HepG2 (cell line): Measurements from ENCODE around the gene PNKP. TPM values are rescaled to one million over a fixed set of nuclear protein-coding genes. Genes with fewer than 3 reads are reported as not detected.

ENCODE experiments used
- EHMT2 ChIP-seq: fragments of 200-600 bp; sonication (generic); IDR thresholded peaks from 2 replicates; pipeline ENCODE4 v1.7.0; 2017; ENCODE audit warnings: antibody characterized with exemption, low read depth, low read length, borderline replicate concordance
- KDM5A ChIP-seq: fragments of 200-600 bp; sonication (generic); IDR thresholded peaks from 2 replicates; pipeline ENCODE4 v1.7.0; 2018; ENCODE audit warnings: antibody characterized with exemption, mild to moderate bottlenecking, low read length, borderline replicate concordance
- LCORL ChIP-seq, 2 experiments: fragments of 450-650 bp in 1 of 2; sonication (generic) in 1 of 2; formaldehyde crosslinking in 1 of 2; IDR thresholded peaks; 2 replicates each; pipeline versions ENCODE4 v1.5.0 to v1.6.1; 2017 to 2020; ENCODE audit warnings: antibody characterized with exemption in 1 of 2, missing genetic modification reagents in 1 of 2
- RERE ChIP-seq: IDR thresholded peaks from 2 replicates; pipeline ENCODE4 v1.6.1; 2016; ENCODE audit warnings: low read depth, missing genetic modification reagents, missing compliant biosample characterization
- SALL2 ChIP-seq: sonication (generic); formaldehyde crosslinking; IDR thresholded peaks from 2 replicates; pipeline ENCODE4 v1.8.1; 2023; ENCODE audit warnings: mild to moderate bottlenecking, missing genetic modification reagents, inconsistent platforms
- SOX13 ChIP-seq, 3 experiments: fragments of 450-650 bp in 1 of 3; sonication (generic) in 1 of 3; formaldehyde crosslinking in 1 of 3; IDR thresholded peaks in 2 of 3; conservative IDR thresholded peaks in 1 of 3; 2 replicates each; pipeline versions ENCODE4 v1.5.0 to v1.6.1; 2016 to 2020; ENCODE audit warnings: antibody characterized with exemption in 1 of 3, mild to moderate bottlenecking in 1 of 3, missing compliant biosample characterization in 1 of 3, missing genetic modification reagents in 1 of 3, moderate library complexity in 1 of 3
- U2AF1 ChIP-seq: fragments of 200-400 bp; formaldehyde crosslinking; optimal IDR thresholded peaks from 2 replicates; pipeline ENCODE3; 2017; ENCODE audit warnings: mild to moderate bottlenecking, low read depth, low read length
- ZBTB4 ChIP-seq: sonication (generic); formaldehyde crosslinking; IDR thresholded peaks from 2 replicates; pipeline ENCODE4 v1.4.0; 2020; ENCODE audit warnings: missing genetic modification reagents, mild to moderate bottlenecking, borderline replicate concordance
- ZNF18 ChIP-seq: sonication (generic); formaldehyde crosslinking; IDR thresholded peaks from 2 replicates; pipeline ENCODE4 v1.8.0; 2022; ENCODE audit warnings: mild to moderate bottlenecking, missing genetic modification reagents; ENCODE audit not compliant: insufficient replicate concordance
- ZNF331 ChIP-seq: sonication (generic); formaldehyde crosslinking; IDR thresholded peaks from 2 replicates; pipeline ENCODE4 v1.4.0; 2020; ENCODE audit warnings: missing genetic modification reagents
- ZNF501 ChIP-seq: sonication (generic); formaldehyde crosslinking; IDR thresholded peaks from 2 replicates; pipeline ENCODE4 v1.5.1; 2020; ENCODE audit warnings: mild to moderate bottlenecking, moderate library complexity, missing genetic modification reagents
- ZNF816 ChIP-seq: sonication (generic); formaldehyde crosslinking; IDR thresholded peaks from 2 replicates; pipeline ENCODE4 v1.8.0; 2022; ENCODE audit warnings: missing genetic modification reagents, mild to moderate bottlenecking, borderline replicate concordance
- polyA plus RNA-seq, 8 experiments: library from polyadenylated mRNA; depleted of rRNA in 3 of 8; stranded (reverse) in 7 of 8; unstranded in 1 of 8; fragments of >200 nt; fragmentation: Illumina TruSeq in 4 of 8; extraction: Trizol in 4 of 8; gene quantifications; 2 replicates each; pipeline versions ENCODE4 v1.2.1 to v1.2.3, GENCODE V29; 2011 to 2016; ENCODE audit warnings: low read depth in 4 of 8, missing spikeins in 1 of 8, mixed read lengths in 1 of 8; ENCODE audit not compliant: insufficient read depth in 1 of 8
- total RNA-seq, 5 experiments: library from RNA; depleted of rRNA; stranded (reverse); fragments of >200 nt; fragmentation: Illumina TruSeq; extraction: Trizol; gene quantifications; 2 replicates each; pipeline ENCODE4 v1.2.3, GENCODE V29; 2016; ENCODE audit warnings: low read depth in 1 of 5
- TF ChIP-seq, protein P1 (sequence below): sonication (generic); formaldehyde crosslinking; IDR thresholded peaks from 2 replicates; pipeline ENCODE4 v1.8.1; 2022; ENCODE audit warnings: low read depth, mild to moderate bottlenecking, missing genetic modification reagents

The PNKP gene
- total and polyA plus RNA-seq, 2 of the 13 experiments (the other 11 are each of a cell fraction or from before 2014, with no cell fraction given) = 12.7 to 27.1 TPM

DNA sequence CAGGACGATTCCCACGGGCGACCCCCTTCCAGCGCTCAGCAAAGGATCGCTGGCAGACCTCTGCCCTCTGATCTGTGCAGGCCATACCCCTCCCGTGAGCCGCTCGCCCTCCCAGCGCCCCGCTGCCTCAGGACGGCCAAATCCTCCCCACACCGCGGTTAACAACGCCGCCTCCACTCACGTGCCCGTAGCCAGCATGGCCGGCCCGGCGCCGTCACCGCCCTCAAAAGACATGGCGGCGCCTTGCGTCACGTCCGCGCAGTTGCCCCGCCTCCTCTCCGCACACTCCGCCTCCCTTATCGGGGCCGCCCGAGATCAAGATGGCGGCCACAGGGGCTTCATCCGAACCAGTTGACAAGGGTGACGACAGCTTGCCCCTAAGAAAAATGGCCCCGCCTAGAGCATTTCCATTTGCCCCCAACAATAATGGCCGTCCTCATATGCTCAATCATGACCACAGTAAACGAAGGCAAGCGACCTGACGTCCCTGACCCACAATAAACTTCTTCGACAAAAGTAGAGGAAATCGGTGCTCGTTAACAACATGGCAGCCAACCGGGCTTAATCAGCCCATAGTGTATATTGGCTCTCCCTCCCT lies 9.1 kb upstream of the PNKP start (continued):
- TF ChIP-seq ZNF18 (CRISPR knock-in tag) = peak; percentile 25
- no peak for TF ChIP-seq ZBTB4
- peak; percentile 65; the same call in 1 of the 2 replicates for TF ChIP-seq KDM5A
- TF ChIP-seq U2AF1 = no peak
- peak; percentile 70; the same call in 1 of the 2 replicates for TF ChIP-seq EHMT2
- TF ChIP-seq LCORL (IDR thresholded peaks at IDR 0.05) = no peak
- no peak; the same call in 1 of the 2 replicates for TF ChIP-seq LCORL (CRISPR knock-in tag; IDR thresholded peaks at IDR 0.05)
- no peak; the same call in 1 of the 2 replicates for TF ChIP-seq ZNF816 (CRISPR knock-in tag)
- no peak; the same call in 1 of the 2 replicates for TF ChIP-seq RERE
- peak; percentile 53; the same call in 1 of the 2 replicates for TF ChIP-seq ZNF331 (CRISPR knock-in tag)
- TF ChIP-seq ZNF501 (CRISPR knock-in tag) = peak; percentile 75
- TF ChIP-seq SOX13 (IDR thresholded peaks at IDR 0.05) = no peak
- 0 out of 4 replicates have a peak, but pooled peaks of 1 of the 2 experiments have one; percentile 19 for TF ChIP-seq SOX13 (CRISPR knock-in tag; conservative IDR thresholded peaks at IDR 0.05 in 1 of 2, IDR thresholded peaks at IDR 0.05 in 1 of 2)
- TF ChIP-seq, protein P1, sequence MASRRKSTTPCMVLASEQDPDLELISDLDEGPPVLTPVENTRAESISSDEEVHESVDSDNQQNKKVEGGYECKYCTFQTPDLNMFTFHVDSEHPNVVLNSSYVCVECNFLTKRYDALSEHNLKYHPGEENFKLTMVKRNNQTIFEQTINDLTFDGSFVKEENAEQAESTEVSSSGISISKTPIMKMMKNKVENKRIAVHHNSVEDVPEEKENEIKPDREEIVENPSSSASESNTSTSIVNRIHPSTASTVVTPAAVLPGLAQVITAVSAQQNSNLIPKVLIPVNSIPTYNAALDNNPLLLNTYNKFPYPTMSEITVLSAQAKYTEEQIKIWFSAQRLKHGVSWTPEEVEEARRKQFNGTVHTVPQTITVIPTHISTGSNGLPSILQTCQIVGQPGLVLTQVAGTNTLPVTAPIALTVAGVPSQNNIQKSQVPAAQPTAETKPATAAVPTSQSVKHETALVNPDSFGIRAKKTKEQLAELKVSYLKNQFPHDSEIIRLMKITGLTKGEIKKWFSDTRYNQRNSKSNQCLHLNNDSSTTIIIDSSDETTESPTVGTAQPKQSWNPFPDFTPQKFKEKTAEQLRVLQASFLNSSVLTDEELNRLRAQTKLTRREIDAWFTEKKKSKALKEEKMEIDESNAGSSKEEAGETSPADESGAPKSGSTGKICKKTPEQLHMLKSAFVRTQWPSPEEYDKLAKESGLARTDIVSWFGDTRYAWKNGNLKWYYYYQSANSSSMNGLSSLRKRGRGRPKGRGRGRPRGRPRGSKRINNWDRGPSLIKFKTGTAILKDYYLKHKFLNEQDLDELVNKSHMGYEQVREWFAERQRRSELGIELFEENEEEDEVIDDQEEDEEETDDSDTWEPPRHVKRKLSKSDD = peak; percentile 99
- peak; percentile 89 for TF ChIP-seq SALL2 (CRISPR knock-in tag)
